ENCODE measurements around the gene GLTP.

The GLTP gene

DNA sequence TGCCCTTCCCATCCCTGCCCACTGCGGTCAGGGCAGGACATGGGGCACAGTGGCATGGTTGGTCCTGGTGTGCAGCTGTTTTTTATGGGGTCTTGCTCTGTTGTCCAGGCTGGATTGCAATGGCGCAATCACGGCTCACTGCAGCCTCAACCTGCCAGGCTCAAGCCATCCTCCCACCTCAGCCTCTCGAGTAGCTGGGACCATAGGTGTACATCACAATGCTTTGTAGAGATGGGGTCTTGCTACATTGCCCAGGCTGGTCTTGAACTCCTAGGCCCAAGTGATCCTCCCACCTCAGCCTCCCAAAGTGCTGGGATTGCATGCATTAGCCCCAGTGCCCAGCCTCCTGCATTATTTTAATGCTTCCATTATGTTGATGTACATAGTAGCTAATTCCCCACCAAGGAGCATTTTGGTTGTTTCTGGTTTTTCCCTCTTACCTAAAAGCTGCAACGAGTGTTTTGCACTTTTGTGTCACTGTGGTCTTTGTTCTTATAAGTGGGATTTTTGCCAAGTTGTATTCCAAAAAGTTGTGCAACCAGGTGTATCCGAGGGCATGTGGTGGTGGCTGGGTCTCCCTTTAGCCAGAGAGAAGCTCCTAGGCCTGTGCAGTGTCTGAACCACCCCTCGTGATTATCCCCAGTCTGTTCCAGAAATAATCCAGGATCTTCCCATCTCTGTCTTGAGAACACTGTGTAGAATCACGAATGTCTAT is 30.1 kb upstream of the GLTP start:
- TF ChIP-seq, protein P1, sequence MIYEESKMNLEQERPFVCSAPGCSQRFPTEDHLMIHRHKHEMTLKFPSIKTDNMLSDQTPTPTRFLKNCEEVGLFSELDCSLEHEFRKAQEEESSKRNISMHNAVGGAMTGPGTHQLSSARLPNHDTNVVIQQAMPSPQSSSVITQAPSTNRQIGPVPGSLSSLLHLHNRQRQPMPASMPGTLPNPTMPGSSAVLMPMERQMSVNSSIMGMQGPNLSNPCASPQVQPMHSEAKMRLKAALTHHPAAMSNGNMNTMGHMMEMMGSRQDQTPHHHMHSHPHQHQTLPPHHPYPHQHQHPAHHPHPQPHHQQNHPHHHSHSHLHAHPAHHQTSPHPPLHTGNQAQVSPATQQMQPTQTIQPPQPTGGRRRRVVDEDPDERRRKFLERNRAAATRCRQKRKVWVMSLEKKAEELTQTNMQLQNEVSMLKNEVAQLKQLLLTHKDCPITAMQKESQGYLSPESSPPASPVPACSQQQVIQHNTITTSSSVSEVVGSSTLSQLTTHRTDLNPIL (CRISPR knock-in tag; IDR thresholded peaks at IDR 0.05; ENCODE audit: low read depth) = no peak
- TF ChIP-seq ZC3H10 (CRISPR knock-in tag; IDR thresholded peaks at IDR 0.05) = no peak
- TF ChIP-seq GLIS3 (CRISPR knock-in tag; IDR thresholded peaks at IDR 0.05) = no peak
- TF ChIP-seq ZNF565 (CRISPR knock-in tag; conservative IDR thresholded peaks at IDR 0.05; ENCODE audit: low read depth) = no peak
- no peak for TF ChIP-seq OSR1 (CRISPR knock-in tag; IDR thresholded peaks at IDR 0.05)
- TF ChIP-seq BACH2 (CRISPR knock-in tag; IDR thresholded peaks at IDR 0.05; ENCODE audit: borderline replicate concordance) = no peak
- no peak for TF ChIP-seq ZFP3 (CRISPR knock-in tag; IDR thresholded peaks at IDR 0.05)
- no peak for TF ChIP-seq TCF4 (CRISPR knock-in tag; IDR thresholded peaks at IDR 0.05; ENCODE audit: borderline replicate concordance)
- TF ChIP-seq, protein P2, sequence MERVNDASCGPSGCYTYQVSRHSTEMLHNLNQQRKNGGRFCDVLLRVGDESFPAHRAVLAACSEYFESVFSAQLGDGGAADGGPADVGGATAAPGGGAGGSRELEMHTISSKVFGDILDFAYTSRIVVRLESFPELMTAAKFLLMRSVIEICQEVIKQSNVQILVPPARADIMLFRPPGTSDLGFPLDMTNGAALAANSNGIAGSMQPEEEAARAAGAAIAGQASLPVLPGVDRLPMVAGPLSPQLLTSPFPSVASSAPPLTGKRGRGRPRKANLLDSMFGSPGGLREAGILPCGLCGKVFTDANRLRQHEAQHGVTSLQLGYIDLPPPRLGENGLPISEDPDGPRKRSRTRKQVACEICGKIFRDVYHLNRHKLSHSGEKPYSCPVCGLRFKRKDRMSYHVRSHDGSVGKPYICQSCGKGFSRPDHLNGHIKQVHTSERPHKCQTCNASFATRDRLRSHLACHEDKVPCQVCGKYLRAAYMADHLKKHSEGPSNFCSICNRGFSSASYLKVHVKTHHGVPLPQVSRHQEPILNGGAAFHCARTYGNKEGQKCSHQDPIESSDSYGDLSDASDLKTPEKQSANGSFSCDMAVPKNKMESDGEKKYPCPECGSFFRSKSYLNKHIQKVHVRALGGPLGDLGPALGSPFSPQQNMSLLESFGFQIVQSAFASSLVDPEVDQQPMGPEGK (CRISPR knock-in tag; IDR thresholded peaks at IDR 0.05; ENCODE audit: borderline replicate concordance) = no peak
- TF ChIP-seq ESRRG (CRISPR knock-in tag; IDR thresholded peaks at IDR 0.05) = no peak
- TF ChIP-seq, protein P3, sequence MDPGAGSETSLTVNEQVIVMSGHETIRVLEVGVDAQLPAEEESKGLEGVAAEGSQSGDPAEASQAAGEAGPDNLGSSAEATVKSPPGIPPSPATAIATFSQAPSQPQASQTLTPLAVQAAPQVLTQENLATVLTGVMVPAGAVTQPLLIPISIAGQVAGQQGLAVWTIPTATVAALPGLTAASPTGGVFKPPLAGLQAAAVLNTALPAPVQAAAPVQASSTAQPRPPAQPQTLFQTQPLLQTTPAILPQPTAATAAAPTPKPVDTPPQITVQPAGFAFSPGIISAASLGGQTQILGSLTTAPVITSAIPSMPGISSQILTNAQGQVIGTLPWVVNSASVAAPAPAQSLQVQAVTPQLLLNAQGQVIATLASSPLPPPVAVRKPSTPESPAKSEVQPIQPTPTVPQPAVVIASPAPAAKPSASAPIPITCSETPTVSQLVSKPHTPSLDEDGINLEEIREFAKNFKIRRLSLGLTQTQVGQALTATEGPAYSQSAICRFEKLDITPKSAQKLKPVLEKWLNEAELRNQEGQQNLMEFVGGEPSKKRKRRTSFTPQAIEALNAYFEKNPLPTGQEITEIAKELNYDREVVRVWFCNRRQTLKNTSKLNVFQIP (CRISPR knock-in tag; IDR thresholded peaks at IDR 0.05; ENCODE audit: borderline replicate concordance, low read depth) = no peak
- TF ChIP-seq ZFP30 (CRISPR knock-in tag; IDR thresholded peaks at IDR 0.05) = no peak
- TF ChIP-seq, protein P4, sequence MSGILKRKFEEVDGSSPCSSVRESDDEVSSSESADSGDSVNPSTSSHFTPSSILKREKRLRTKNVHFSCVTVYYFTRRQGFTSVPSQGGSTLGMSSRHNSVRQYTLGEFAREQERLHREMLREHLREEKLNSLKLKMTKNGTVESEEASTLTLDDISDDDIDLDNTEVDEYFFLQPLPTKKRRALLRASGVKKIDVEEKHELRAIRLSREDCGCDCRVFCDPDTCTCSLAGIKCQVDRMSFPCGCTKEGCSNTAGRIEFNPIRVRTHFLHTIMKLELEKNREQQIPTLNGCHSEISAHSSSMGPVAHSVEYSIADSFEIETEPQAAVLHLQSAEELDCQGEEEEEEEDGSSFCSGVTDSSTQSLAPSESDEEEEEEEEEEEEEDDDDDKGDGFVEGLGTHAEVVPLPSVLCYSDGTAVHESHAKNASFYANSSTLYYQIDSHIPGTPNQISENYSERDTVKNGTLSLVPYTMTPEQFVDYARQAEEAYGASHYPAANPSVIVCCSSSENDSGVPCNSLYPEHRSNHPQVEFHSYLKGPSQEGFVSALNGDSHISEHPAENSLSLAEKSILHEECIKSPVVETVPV (CRISPR knock-in tag; IDR thresholded peaks at IDR 0.05) = no peak
- TF ChIP-seq, protein P5, sequence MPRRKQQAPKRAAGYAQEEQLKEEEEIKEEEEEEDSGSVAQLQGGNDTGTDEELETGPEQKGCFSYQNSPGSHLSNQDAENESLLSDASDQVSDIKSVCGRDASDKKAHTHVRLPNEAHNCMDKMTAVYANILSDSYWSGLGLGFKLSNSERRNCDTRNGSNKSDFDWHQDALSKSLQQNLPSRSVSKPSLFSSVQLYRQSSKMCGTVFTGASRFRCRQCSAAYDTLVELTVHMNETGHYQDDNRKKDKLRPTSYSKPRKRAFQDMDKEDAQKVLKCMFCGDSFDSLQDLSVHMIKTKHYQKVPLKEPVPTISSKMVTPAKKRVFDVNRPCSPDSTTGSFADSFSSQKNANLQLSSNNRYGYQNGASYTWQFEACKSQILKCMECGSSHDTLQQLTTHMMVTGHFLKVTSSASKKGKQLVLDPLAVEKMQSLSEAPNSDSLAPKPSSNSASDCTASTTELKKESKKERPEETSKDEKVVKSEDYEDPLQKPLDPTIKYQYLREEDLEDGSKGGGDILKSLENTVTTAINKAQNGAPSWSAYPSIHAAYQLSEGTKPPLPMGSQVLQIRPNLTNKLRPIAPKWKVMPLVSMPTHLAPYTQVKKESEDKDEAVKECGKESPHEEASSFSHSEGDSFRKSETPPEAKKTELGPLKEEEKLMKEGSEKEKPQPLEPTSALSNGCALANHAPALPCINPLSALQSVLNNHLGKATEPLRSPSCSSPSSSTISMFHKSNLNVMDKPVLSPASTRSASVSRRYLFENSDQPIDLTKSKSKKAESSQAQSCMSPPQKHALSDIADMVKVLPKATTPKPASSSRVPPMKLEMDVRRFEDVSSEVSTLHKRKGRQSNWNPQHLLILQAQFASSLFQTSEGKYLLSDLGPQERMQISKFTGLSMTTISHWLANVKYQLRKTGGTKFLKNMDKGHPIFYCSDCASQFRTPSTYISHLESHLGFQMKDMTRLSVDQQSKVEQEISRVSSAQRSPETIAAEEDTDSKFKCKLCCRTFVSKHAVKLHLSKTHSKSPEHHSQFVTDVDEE (CRISPR knock-in tag; IDR thresholded peaks at IDR 0.05) = no peak
- TF ChIP-seq ZNF70 (CRISPR knock-in tag; IDR thresholded peaks at IDR 0.05) = no peak
- no peak for TF ChIP-seq ZNF8 (CRISPR knock-in tag; IDR thresholded peaks at IDR 0.05)
- TF ChIP-seq PPARA (CRISPR knock-in tag; IDR thresholded peaks at IDR 0.05; ENCODE audit: borderline replicate concordance) = no peak
- no peak for TF ChIP-seq ARNTL (CRISPR knock-in tag; IDR thresholded peaks at IDR 0.05; ENCODE audit: borderline replicate concordance, low read depth)
- TF ChIP-seq RARB (CRISPR knock-in tag; IDR thresholded peaks at IDR 0.05) = no peak
- TF ChIP-seq ISL1 (CRISPR knock-in tag; IDR thresholded peaks at IDR 0.05) = no peak
- no peak for ATAC-seq

DNA sequence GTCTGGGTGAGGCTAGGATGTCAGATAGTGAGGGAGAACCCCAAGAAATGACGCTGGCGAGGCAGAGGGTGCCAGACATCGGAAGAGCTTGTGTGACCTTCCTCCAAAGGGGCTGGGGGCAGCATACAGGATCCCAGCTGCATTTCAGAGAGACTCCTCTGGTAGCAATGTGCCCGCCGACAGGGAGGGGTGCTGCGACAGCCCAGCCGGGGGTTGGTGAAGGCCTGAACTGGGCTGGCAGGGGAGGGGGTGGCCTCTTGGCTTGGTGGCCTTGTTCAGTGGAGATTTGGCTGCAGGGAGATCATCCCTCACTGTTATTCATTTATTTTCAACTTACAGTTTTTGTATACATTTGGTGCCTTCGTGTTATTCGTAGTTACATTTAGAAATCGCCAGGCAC is 25.0 kb upstream of the GLTP start:
- no peak for ATAC-seq
- TF ChIP-seq, protein P4 (CRISPR knock-in tag; IDR thresholded peaks at IDR 0.05) = no peak
- TF ChIP-seq ZFP3 (CRISPR knock-in tag; IDR thresholded peaks at IDR 0.05) (no peak), ISL1 (CRISPR knock-in tag; IDR thresholded peaks at IDR 0.05) (no peak), ZNF70 (CRISPR knock-in tag; IDR thresholded peaks at IDR 0.05) (no peak), SNAI2 (CRISPR knock-in tag; IDR thresholded peaks at IDR 0.05) (no peak), ZNF8 (CRISPR knock-in tag; IDR thresholded peaks at IDR 0.05) (no peak), TOX (CRISPR knock-in tag; IDR thresholded peaks at IDR 0.05; ENCODE audit: borderline replicate concordance) (no peak)
- TF ChIP-seq, protein P2 (CRISPR knock-in tag; IDR thresholded peaks at IDR 0.05; ENCODE audit: borderline replicate concordance) = no peak
- TF ChIP-seq, protein P5 (CRISPR knock-in tag; IDR thresholded peaks at IDR 0.05) = no peak

All from SK-N-SH treated with all-trans-retinoic acid at 6 μM for 48 hours (cell line).